Measurements from ENCODE around the gene C7orf57.
A peak's percentile ranks its signal among the peaks of the same experiment; 100 is the strongest.

C7orf57 gene

GRCh38 chr7:48101968-48102367 is 66.6 kb downstream of the C7orf57 start:
- H3K36me3 Mint-ChIP-seq (ENCODE audit: low read depth): peaks cover 92% of the 10 kb centered on the region
- peak overlapping the region; percentile 35 for H3K27ac Mint-ChIP-seq
- H3K4me3 Mint-ChIP-seq: no peak overlapping the region
- no peak for DNase-seq
- no peaks in the 10 kb centered on the region for H3K9me3 Mint-ChIP-seq
- no peaks in the 10 kb centered on the region for H3K27me3 Mint-ChIP-seq
- H3K4me1 Mint-ChIP-seq (ENCODE audit: low read depth): peaks cover 36% of the 10 kb centered on the region

GRCh38 chr7:48102530-48102929 is 67.2 kb downstream of the C7orf57 start:
- H3K4me3 Mint-ChIP-seq: no peak overlapping the region
- no peaks in the 10 kb centered on the region for H3K27me3 Mint-ChIP-seq
- peaks cover 32% of the 10 kb centered on the region for H3K4me1 Mint-ChIP-seq (ENCODE audit: low read depth)
- H3K27ac Mint-ChIP-seq: peak overlapping the region; percentile 35
- no peak for DNase-seq
- no peaks in the 10 kb centered on the region for H3K9me3 Mint-ChIP-seq
- H3K36me3 Mint-ChIP-seq (ENCODE audit: low read depth): peaks cover 93% of the 10 kb centered on the region

DNA sequence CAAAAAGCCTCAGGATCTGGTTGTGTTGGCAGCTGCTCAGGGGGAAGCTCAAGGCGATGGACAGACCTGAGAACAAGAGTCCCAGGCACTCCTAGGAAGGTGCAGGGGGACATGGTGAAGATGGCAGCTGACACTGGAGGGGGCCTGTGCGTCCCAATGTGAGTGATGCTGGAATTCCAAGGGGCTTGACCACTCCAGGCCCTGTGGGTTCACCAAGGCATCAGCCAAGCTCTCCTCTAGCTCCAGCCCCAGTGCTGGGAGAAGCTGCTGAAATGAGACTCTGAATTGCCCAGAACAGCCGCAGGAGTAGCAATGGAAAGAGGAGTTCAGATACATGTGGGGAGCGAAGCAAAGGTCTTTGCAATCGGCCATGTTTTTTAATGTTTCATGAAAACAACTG is 69.7 kb downstream of the C7orf57 start:
- peaks cover 12% of the 10 kb centered on the region for H3K4me1 Mint-ChIP-seq (ENCODE audit: low read depth)
- H3K4me3 Mint-ChIP-seq: no peak overlapping the region
- H3K36me3 Mint-ChIP-seq (ENCODE audit: low read depth): peaks cover 92% of the 10 kb centered on the region
- no peaks in the 10 kb centered on the region for H3K9me3 Mint-ChIP-seq
- DNase-seq: no peak
- no peaks in the 10 kb centered on the region for H3K27me3 Mint-ChIP-seq
- H3K27ac Mint-ChIP-seq: peak overlapping the region; percentile 75

- no peak overlapping the region for H3K4me3 Mint-ChIP-seq
- H3K9me3 Mint-ChIP-seq: no peaks in the 10 kb centered on the region
- H3K36me3 Mint-ChIP-seq (ENCODE audit: low read depth): peaks cover 76% of the 10 kb centered on the region
- H3K27me3 Mint-ChIP-seq: no peaks in the 10 kb centered on the region
- no peak for DNase-seq
- H3K4me1 Mint-ChIP-seq (ENCODE audit: low read depth): peaks cover 15% of the 10 kb centered on the region
- peak overlapping the region; percentile 60 for H3K27ac Mint-ChIP-seq
These were observed 71.7 kb downstream of the C7orf57 start for GRCh38 chr7:48106906-48107659.

DNA sequence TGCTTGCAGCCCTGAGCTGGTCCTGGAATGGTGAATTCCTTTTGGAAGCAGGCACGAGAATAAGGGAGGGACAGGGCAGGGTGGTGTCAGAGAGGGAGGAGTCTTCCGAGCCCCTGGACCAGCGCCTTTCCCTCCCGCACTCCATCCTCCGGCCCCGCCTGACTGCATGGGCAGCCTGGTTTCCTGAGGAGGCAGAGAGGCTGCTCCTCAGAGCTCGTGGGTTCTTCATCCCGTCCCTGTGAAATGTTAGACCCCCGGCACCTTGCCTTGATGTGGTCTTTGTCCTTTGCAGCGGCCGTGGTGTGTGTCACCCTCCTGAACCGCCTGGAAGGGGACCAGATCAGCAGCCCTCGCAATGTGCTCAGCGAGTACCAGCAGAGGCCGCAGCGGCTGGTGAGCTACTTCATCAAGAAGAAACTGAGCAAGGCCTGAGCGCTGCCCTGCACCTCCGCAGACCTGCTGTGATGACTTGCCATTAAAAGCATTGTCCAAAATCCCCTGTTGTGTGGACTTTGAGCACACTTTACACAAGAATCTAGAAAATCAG is 72.7 kb downstream of the C7orf57 start:
- Mint-ChIP-seq H3K27me3 (no peaks in the 10 kb centered on the region), H3K36me3 (ENCODE audit: low read depth) (peaks cover 68% of the 10 kb centered on the region), H3K4me3 (no peak overlapping the region), H3K9me3 (no peaks in the 10 kb centered on the region), H3K27ac (no peak overlapping the region), H3K4me1 (ENCODE audit: low read depth) (peaks cover 11% of the 10 kb centered on the region)
- DNase-seq: no peak

DNA sequence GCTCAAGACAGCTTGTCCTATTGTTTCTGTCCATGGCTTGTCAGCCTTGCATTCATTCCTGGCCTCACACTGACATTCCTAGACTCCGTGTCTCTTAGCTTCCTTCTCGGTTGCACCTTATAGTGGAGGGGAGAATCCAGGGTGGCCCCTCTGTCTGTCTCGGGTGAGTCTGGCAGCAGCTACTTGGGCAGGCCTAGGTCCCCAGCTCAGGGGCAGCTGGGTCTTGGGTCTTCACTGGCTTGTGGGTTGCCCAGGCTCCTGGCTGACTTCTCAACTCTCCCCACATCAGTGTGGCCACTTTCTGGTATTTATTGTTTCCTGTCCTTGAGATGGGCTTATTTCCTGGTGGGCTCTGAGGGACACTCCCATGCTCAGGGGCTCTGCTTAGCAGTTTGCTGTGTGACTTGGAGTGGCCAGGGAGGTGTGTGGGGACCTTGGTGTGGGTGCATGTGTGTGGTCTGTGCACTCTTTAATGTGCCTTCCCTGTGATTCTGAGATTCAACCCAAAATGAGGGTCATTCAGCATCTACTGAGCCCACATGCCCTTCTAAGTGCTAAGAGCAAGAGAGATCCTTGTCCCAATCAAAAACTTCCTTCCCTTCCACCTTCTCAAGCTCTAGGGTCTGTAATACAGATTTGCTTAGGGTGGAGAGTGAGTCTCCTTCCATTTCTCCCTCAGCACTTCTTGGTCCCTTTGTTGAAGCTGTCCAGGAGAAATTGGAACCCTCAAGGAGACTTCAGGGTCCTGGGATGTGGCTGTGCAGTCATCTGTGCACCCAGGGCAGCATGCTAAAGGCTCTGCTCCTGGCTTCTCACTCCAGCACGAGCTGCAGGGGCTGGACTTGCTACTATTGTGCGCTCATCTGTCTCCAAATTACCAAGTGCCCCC is 73.9 kb downstream of the C7orf57 start:
- Mint-ChIP-seq H3K27me3 (no peaks in the 10 kb centered on the region), H3K4me1 (ENCODE audit: low read depth) (peaks cover 11% of the 10 kb centered on the region), H3K4me3 (no peak overlapping the region), H3K9me3 (no peaks in the 10 kb centered on the region), H3K36me3 (ENCODE audit: low read depth) (peaks cover 56% of the 10 kb centered on the region), H3K27ac (peak overlapping the region; percentile 68)
- DNase-seq: no peak

GRCh38 chr7:48109848-48110663 is 74.7 kb downstream of the C7orf57 start:
- Mint-ChIP-seq H3K27ac (no peak overlapping the region), H3K4me1 (ENCODE audit: low read depth) (peaks cover 11% of the 10 kb centered on the region), H3K36me3 (ENCODE audit: low read depth) (peaks cover 48% of the 10 kb centered on the region), H3K9me3 (no peaks in the 10 kb centered on the region), H3K27me3 (no peaks in the 10 kb centered on the region), H3K4me3 (no peak overlapping the region)
- peak; percentile 92 for DNase-seq

DNA sequence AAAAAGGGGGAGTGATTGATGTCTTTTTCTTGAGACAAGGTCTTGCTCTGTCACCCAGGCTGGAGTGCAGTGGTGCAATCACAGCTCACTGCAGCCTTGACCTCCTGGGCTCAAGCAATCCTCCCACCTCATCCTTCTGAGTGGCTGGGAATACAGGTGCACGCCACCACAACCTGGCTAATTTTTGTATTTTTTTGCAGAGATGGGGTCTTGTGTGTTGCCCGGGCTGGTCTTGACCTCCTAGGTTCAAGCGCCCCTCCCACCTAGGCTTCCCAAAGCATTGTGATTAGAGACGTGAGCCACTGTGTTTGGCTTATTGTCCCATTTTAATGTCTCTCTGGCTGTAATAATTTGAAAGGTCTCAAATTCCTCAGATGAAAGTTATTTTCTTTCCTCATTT is 75.5 kb downstream of the C7orf57 start:
- H3K27ac Mint-ChIP-seq: no peak overlapping the region
- no peaks in the 10 kb centered on the region for H3K27me3 Mint-ChIP-seq
- H3K36me3 Mint-ChIP-seq (ENCODE audit: low read depth): peaks cover 40% of the 10 kb centered on the region
- no peaks in the 10 kb centered on the region for H3K9me3 Mint-ChIP-seq
- no peak overlapping the region for H3K4me3 Mint-ChIP-seq
- peaks cover 11% of the 10 kb centered on the region for H3K4me1 Mint-ChIP-seq (ENCODE audit: low read depth)
- DNase-seq: no peak
